Muscle layer of duodenum (tissue), 2 donors: ENCODE data around the gene REX1BD.
"Not testable (repeated sequence)": the region's sequence is repeated elsewhere in the genome, so short reads cannot be mapped to it uniquely, and the experiment has no call there.

Source experiments
- H3K27ac ChIP-seq: one replicate; pipeline ENCODE4 v1.7.0; 2013; ENCODE audit warnings: mild to moderate bottlenecking, low read length
- H3K27me3 ChIP-seq: one replicate; pipeline ENCODE4 v1.7.0; 2013; ENCODE audit warnings: low read depth, mild to moderate bottlenecking, control low read depth, low read length
- H3K36me3 ChIP-seq, 2 donors: one replicate each; pipeline ENCODE4 v1.7.0; 2013; ENCODE audit warnings: low read length in 2 of 2, control low read depth in 1 of 2, mild to moderate bottlenecking in 1 of 2; ENCODE audit not compliant: insufficient read depth in 2 of 2, control insufficient read depth in 1 of 2
- H3K4me1 ChIP-seq, 2 donors: one replicate each; pipeline ENCODE4 v1.7.0; 2013; ENCODE audit warnings: low read length in 2 of 2, mild to moderate bottlenecking in 2 of 2, control low read depth in 1 of 2, moderate library complexity in 1 of 2; ENCODE audit not compliant: insufficient read depth in 2 of 2, control insufficient read depth in 1 of 2
- H3K4me3 ChIP-seq, 2 donors: one replicate each; pipeline ENCODE4 v1.7.0; 2013; ENCODE audit warnings: low read length in 2 of 2, low read depth in 1 of 2, mild to moderate bottlenecking in 1 of 2
- H3K9me3 ChIP-seq, 2 donors: one replicate each; pipeline ENCODE4 v1.7.0; 2013; ENCODE audit warnings: low read length in 2 of 2, control low read depth in 1 of 2, mild to moderate bottlenecking in 1 of 2; ENCODE audit not compliant: control insufficient read depth in 1 of 2
- donor health status: healthy.

REX1BD gene

GRCh38 chr19:18586306-18586705 is 2.3 kb upstream of the REX1BD start:
- Histone ChIP-seq H3K4me1 (peaks cover 9 to 16% of the 10 kb centered on the region in 2 donors), H3K9me3 (no peaks in the 10 kb centered on the region), H3K36me3 (peaks cover 5 to 8% of the 10 kb centered on the region in 2 donors), H3K27ac (no peak overlapping the region), H3K4me3 (no peak overlapping the region), H3K27me3 (no peaks in the 10 kb centered on the region)

DNA sequence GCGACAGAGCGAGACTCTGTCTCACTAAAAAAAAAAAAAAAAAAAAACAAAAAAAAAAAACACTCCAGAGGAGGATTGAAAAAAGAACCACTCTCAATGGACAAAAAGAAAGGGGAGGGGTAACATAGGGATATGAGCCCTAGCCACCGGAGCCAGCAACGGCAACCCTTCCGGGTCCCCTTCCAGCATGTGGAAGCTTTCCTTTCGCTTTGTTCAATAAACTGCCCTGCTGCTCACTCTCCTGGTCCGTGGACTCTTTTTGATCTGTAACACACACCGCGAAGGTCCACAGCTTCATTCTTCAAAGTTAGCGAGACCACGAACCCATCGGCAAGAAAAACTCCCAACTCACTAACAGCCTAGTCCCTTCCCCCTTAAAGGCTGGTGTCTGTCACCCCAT is 1.0 kb upstream of the REX1BD start:
- Histone ChIP-seq H3K36me3 (peaks cover 5 to 8% of the 10 kb centered on the region in 2 donors), H3K4me1 (peaks cover 9 to 16% of the 10 kb centered on the region in 2 donors), H3K4me3 (no peak overlapping the region), H3K27ac (no peak overlapping the region), H3K9me3 (no peaks in the 10 kb centered on the region), H3K27me3 (no peaks in the 10 kb centered on the region)

DNA sequence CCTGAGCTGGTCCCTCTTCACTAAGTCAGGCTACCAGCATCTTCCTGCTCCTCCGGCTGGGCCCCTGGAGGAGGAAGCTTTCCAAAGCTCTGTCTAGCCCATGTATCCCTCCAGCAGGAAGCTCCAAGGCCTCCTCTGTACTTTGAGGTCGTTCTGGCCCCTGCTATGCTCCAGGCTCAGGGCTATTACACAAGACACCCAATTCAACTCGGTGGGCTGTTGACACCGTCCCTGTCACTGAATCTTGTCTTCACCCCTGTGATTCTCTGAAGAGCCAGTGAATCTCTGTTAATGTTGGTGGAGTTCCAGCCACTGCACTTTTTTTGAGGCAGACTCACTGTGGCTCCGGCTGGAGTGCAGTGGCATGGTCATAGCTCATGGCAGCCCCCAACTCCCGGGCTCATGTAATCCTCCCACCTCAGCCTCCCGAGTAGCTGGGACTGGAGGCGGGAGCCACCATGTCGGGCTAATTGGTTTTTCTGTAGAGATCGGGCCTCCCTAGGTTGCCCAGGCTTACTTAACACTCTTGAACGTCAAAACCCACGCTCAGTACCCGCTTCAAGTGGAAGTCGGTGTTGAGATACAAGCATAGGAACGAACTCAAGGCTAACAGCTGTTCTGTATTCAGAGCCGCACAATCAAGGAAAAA is 512 bp upstream of the REX1BD start:
- Histone ChIP-seq H3K27ac (no peak overlapping the region), H3K27me3 (no peaks in the 10 kb centered on the region), H3K36me3 (peaks cover 5 to 8% of the 10 kb centered on the region in 2 donors), H3K9me3 (no peaks in the 10 kb centered on the region), H3K4me1 (peaks cover 9 to 16% of the 10 kb centered on the region in 2 donors), H3K4me3 (peak overlapping the region; percentile 53 to 97)

DNA sequence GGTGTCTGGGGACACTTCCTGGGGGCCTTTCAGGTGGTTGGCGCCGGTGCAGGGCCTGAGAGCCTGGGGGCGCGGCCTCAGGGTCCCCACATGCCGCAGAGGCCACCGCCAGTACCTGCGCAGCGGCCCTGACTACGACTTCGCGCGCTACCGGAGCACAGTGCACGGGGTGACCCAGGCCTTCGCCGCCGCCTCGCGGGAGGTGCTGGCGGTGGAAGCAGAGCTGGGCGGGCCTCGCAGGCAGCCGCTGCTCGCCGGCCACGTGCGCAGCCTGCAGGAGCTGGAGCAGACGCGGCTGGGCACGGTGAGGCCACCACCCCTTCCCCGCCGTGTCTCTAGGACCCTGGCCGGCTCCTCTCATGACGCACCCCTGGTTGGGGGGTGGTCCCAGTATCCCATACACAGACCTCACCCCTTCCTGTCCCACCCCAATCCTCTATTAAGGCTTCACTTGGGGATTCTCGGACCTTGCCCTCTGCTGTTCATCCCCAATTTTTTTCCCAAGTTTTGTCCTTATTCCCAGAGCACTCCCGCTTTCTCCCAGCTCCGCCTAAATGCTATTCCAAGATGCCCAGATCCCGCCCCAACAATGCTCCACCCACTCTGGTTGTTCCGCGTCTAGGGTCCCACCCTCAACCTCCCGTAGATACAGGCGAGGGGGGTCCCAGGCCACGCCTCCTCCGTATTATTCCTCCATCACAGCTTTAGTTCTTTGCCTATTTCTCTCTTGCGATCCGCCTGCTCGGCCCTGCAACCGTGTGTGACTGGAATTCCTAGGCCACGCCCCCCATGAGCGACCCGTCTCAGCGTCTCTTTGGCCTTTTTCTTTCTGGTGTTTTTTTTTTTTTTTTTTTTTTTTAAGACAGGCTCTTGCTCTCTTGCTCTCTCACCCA is 1.0 kb downstream of the REX1BD start:
- Histone ChIP-seq H3K36me3 (peaks cover 5 to 8% of the 10 kb centered on the region in 2 donors), H3K9me3 (no peaks in the 10 kb centered on the region), H3K4me1 (peaks cover 9 to 23% of the 10 kb centered on the region in 2 donors), H3K27ac (no peak overlapping the region), H3K4me3 (peak overlapping the region; percentile 53 to 97), H3K27me3 (no peaks in the 10 kb centered on the region)

DNA sequence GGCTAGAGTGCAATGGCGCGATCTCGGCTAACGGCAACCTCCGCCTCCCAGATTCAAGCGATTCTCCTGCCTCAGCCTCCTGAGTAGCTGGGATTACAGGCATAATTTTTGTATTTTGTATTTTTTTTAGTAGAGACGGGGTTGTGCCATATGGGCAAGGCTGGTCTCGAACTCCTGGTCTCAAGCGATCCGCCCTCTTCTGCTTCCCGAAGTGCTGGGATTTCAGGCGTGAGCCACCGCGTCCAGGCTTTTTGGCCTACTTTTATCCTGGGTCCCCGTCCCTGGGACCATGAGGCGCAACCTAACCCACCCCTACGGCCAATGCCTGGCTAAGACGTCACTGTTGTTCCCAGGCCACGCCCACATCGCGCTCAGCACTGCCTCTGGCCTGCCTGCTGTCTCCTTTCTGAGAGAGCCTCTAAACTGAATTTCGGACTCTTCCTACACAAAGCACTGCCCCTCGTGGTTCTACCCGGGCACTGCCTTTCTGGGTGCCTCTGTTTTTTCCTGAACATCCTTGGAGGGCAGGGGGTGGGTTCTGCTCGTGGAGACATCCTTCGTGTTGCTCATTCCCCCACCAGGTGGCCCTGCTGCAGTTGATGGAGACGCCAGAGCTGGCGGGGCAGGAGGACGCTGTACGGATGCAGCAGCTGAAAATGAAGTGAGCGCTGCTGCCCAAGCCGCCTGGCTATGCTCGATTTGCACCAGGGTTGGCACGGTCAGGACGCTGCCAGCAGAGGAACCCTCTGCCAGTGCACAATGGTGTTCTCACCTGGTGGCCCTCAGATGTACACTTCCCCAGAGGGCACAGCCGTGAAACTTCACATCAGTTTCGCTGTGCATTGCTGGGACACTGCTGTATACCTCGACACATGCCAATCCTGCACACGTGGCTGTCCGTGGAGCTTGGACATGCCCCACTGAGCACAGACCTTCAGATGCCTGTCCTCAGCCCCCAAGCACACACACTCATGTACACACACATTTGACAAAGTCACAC is 2.0 kb downstream of the REX1BD start:
- H3K27ac ChIP-seq = no peak overlapping the region
- no peaks in the 10 kb centered on the region for H3K9me3 ChIP-seq
- peaks cover 9 to 31% of the 10 kb centered on the region in 2 donors for H3K4me1 ChIP-seq
- H3K27me3 ChIP-seq = no peaks in the 10 kb centered on the region
- no peak overlapping the region for H3K4me3 ChIP-seq
- peaks cover 5 to 8% of the 10 kb centered on the region in 2 donors for H3K36me3 ChIP-seq

DNA sequence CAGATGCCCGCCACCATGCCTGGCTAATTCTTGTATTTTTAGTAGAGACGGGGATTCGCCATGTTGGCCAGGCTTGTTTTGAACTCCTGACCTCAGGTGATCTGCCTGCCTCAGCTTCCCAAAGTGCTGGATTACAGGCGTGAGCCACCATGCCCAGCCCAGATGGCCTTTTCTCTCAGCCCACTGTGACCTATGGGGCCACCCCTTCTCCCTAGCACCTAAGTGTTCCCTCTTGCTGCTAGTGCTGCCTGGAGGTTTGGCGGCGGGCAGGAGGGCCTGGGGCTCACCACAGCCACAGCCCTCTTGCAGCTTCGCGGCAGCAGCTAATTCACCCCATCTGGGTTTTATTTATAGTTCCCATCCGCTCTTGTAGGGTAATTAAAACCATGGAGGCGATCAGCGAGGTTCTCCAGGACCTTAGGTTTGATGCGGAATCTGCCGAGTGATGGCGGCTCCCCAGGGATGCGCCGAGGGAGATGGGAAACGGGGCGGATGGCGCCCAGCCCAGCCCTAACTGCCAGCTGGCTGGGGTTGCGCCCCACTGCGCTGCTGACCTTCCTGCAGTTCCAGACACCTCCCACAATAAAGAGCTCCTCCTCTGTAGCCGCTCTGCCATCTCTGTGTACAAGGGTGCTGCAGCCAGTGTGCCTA is 3.3 kb downstream of the REX1BD start:
- peaks cover 9 to 31% of the 10 kb centered on the region in 2 donors for H3K4me1 ChIP-seq
- H3K4me3 ChIP-seq = no peak overlapping the region
- no peaks in the 10 kb centered on the region for H3K9me3 ChIP-seq
- no peak overlapping the region for H3K27ac ChIP-seq
- no peaks in the 10 kb centered on the region for H3K27me3 ChIP-seq
- peaks cover 5 to 8% of the 10 kb centered on the region in 2 donors for H3K36me3 ChIP-seq

GRCh38 chr19:18592732-18593131 is 4.1 kb downstream of the REX1BD start:
- H3K9me3 ChIP-seq, H3K4me3 ChIP-seq, H3K27me3 ChIP-seq, H3K36me3 ChIP-seq, H3K27ac ChIP-seq: not testable (repeated sequence)
- H3K4me1 ChIP-seq = peaks cover 9 to 31% of the 10 kb centered on the region in 2 donors

DNA sequence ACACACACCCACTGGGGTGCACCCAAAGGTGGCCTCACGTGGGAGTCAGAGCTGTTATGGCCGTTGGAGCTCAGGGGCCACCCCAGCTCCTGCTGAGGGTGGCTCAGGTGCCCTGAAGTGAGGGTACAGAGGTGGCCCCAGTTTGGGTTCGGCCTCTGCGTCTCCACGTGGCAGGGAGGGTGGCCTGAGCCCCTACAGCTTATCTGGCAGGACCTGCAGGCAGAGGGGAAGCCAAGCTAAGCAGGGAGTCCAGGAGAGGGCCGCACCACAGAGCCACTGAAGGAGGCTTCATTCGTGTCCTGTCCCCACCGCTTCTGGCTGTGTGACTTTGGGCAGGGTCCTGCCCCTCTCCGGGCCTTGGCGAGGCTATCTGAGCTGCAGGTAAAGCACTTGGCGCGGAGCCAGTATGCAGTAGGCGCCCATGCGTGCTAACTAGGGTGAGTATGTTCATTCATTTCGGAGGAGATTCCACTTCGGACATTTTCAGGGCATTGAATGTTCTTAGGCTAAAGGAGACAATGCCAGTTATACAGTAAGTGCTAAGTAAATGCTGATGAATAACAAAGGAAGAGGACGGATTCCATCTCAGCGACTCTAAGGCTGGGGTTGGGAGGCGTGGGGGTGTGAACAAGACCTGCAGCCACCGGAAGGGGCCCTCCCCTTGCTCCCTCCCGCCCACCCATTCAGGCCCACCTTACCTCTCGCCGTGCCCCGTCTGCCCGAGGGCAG is 4.9 kb downstream of the REX1BD start:
- Histone ChIP-seq H3K4me1 (peaks cover 3 to 31% of the 10 kb centered on the region in 2 donors), H3K36me3 (peaks cover 5 to 8% of the 10 kb centered on the region in 2 donors), H3K27me3 (peaks cover 1% of the 10 kb centered on the region), H3K27ac (no peak overlapping the region), H3K9me3 (no peaks in the 10 kb centered on the region), H3K4me3 (peak overlapping the region in 1 of 2 donors; percentile 58)

GRCh38 chr19:18594096-18594823 is 5.7 kb downstream of the REX1BD start:
- H3K9me3 ChIP-seq = no peaks in the 10 kb centered on the region
- H3K27ac ChIP-seq = no peak overlapping the region
- peaks cover 5 to 8% of the 10 kb centered on the region in 2 donors for H3K36me3 ChIP-seq
- peaks cover 3 to 28% of the 10 kb centered on the region in 2 donors for H3K4me1 ChIP-seq
- peak overlapping the region; percentile 26 to 58 for H3K4me3 ChIP-seq
- H3K27me3 ChIP-seq = peaks cover 7% of the 10 kb centered on the region
